GM12892 (cell line): Measurements from ENCODE around the gene SEC24B. TPM values are rescaled to one million over a fixed set of nuclear protein-coding genes. Genes with fewer than 3 reads are reported as not detected.
A peak's percentile ranks its signal among the peaks of the same experiment; 100 is the strongest.

Source experiments
- DNase-seq: peaks from one replicate; pipeline ENCODE4 v3.0.0; 2011; ENCODE audit not compliant: insufficient read length
- FAIRE-seq: peaks from 2 replicates; lab custom pipeline; 2011; peaks lifted over from hg19 to GRCh38; lab: Jason Lieb, UNC
- POLR2A ChIP-seq: IDR thresholded peaks from 2 replicates; pipeline ENCODE4 v1.6.1; 2011; ENCODE audit warnings: low read depth, low read length, control low read depth
- POLR2AphosphoS5 ChIP-seq: IDR thresholded peaks from 2 replicates; pipeline ENCODE4 v1.6.1; 2011; ENCODE audit warnings: low read depth, low read length, control low read depth
- TAF1 ChIP-seq: IDR thresholded peaks from 2 replicates; pipeline ENCODE4 v1.6.1; 2011; ENCODE audit warnings: low read depth, mild to moderate bottlenecking, control low read depth, low read length, borderline replicate concordance
- polyA plus RNA-seq: library from polyadenylated mRNA; unstranded; fragments of >200 nt; gene quantifications from one replicate; pipeline ENCODE4 v1.2.1, GENCODE V29; 2012; ENCODE audit warnings: missing spikeins, inconsistent platforms; ENCODE audit not compliant: missing spikeins

Gene SEC24B
- 13.5 TPM for polyA plus RNA-seq

DNA sequence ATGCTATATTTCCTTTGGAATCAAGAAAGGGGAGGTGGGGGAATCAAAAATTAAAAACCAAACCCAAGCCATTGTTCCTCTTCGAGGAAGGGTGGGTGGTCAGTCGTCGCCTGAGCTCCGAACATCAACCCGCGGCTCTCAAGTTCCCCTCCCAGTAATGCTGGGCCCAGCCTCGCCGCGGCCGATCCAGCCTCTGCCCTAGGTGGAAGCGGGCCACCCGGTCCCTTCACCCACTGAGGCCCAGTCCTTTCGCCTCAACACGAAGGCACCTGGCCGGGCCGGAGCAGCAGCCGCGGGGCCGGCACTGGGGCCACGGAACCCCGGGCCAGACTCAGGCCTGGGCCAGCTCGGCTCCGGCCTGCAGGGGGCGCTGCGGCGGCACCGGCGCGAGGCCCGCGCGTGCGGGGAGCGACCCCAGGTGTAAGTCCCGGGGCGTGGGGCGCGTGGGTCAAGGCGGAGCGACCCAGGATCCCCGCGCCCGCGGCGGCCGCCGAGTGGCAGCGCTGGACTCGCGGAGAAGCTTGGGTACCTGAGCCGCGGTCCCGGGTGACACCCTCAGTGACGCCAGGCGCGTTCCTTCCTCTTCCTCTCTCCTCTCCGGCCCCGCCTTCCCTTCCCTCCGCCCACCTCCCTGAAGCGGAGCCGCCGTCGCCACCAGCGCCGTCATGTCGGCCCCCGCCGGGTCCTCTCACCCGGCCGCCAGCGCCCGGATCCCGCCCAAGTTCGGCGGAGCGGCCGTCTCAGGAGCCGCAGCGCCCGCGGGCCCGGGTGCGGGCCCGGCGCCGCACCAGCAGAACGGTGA lies at the start of gene SEC24B:
Gene SEC24B (plus strand): TSS at position 611 of the 802 bp plus-strand sequence. CDS start 55 bp downstream, at position 666.
- FAIRE-seq (peak; percentile 97), DNase-seq (peak; percentile 67)
- TF ChIP-seq POLR2AphosphoS5 (peak; percentile 76), TAF1 (no peak), POLR2A (peak; percentile 71; the same call in 1 of the 2 replicates)

DNA sequence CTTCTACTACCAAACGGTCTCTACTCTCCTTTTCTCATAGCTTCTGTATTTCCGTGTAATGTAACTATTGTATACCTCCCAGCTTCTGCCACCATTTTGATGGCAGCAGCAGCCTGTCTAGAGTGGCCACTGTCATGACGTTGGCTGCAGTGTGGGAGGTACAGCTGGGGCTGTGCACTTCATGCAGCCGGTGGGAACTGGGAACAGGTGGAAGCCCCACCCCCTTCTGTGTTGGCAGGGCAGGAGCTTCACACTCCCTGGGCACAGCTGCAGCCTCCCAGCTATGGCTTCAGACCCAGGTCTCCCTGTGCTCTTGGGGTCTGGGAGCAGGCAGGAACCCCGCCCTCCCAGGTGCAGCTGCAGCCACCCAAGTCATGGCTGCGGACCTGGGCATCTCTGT lies 49.8 kb upstream of the SEC24B start:
- DNase-seq (no peak), FAIRE-seq (no peak)
- TF ChIP-seq TAF1 (no peak), POLR2A (no peak), POLR2AphosphoS5 (no peak)

DNA sequence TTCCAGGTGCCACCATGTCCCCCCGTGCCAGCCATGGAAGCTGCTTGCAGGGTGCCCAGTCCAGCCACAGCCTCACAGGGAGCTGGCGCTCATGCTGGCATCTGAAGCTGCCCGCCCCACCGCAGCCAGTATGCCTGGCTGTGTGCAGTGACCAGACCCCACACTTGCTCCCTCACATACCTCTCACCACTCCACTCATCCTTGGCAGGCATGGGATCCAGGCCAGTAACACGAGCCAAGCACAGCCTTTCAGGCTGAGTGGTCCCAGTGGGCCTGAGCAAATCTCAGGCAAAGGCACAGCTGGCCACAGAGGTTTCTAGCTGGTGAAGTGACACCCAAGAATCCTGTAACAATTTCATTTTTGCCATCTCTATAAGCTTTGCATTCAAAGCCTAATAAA lies 48.4 kb upstream of the SEC24B start:
- FAIRE-seq (no peak), DNase-seq (no peak)
- TF ChIP-seq TAF1 (no peak), POLR2AphosphoS5 (no peak), POLR2A (no peak)

DNA sequence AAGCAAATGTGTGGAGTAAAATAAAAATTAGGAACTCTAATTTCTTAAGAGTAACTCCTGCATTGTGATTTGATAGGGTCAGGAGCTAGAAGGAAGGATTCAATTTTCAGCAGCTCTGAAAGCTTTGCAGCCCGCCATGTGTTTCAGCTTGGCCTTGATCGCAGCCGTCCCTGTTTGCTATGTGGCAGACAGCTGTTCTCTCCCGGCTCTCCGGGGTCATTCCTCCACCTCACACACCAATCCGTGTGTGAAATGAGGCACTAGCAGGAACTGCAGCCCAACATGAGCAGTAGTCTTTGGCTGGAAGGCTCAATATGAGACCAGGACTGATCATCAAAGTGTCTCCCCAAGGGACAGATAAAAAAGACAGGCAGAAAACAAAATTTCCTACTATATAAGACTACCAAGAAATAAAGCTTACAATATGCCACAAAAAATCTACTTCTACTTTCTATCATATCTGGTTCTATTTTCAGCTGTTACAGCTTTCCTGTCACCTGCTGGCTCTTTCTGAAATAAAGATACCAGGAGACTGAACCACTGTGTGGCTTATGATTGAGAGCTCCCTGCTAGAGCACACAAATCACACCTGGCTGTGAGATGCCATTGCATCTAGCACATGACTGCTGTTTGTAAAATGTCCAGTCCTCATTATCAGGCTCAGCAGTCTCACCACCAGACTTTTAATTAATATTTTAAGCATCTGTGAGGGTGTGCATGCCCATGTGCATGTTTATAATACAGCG lies 44.1 kb upstream of the SEC24B start:
- FAIRE-seq (no peak), DNase-seq (no peak)
- TF ChIP-seq TAF1 = no peak
- TF ChIP-seq POLR2AphosphoS5 = no peak
- no peak for TF ChIP-seq POLR2A

DNA sequence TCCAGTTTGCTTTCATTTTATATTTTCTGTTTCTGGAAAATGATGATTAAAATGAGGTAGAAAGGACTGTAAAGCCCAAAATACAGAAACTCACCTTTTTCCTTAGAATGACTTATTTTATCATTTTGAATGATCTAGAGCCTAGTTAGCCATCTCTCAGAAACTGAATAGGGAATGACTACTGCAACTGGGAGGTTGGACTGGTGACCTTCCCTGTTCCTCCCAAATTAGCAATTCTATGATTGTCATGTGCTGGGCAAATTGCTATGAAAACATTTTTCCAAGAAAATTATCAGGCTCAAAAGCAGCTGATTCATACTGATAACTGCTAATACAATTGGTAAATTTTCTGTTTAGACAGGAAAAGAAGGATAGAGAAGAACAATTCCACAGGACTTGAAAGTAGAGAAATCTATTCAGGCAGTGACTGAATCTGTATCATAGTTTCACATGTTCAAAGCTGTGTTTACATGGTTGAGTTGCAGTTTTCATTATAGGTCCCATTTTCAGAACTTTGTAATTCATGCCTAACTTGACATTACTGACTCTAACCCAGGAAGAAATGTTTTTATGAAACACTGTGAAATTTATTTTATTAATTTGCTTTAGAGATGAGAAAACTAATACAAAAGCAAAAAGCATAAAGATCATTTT lies 43.4 kb upstream of the SEC24B start:
- no peak for TF ChIP-seq POLR2AphosphoS5
- FAIRE-seq (no peak), DNase-seq (no peak)

DNA sequence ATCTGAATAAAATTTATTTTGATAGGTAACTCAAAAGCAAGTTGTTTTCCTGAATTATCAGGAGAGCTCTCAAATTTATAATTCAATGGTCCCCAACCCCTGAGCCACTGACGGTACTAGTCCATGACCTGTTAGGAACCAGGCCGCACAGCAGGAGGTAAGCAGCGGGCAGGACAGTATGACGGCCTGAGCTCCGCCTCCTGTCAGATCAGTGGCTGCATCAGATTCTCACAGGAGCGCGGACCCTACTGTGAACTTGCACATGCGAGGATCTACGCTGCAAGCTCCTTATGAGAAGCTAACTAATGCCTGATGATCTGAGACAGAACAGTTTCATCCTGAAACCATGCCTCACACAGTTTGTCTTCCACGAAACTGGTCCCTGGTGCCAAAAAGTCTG lies 37.9 kb upstream of the SEC24B start:
- DNase-seq (no peak), FAIRE-seq (no peak)
- TF ChIP-seq POLR2AphosphoS5 (no peak), TAF1 (no peak), POLR2A (no peak)

DNA sequence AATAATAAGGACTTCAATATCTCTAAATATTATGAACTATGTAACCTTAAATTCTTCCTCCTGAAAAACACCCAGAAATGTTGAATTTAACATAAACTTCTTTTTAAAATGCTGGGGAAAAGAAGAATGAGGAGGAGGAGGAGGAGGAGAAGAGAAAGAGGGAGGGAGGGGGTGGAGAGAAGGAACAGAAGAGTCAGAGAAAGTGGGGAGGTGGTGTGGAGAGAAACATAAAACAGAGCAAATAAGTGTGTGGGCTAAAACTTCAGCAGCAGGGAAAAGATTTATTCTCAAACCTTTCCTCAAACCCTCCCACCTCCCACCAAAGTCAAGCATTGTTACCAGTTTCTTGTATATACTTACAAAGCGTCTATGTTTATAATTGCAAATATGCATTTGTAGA lies 34.7 kb upstream of the SEC24B start:
- FAIRE-seq (no peak), DNase-seq (no peak)

DNA sequence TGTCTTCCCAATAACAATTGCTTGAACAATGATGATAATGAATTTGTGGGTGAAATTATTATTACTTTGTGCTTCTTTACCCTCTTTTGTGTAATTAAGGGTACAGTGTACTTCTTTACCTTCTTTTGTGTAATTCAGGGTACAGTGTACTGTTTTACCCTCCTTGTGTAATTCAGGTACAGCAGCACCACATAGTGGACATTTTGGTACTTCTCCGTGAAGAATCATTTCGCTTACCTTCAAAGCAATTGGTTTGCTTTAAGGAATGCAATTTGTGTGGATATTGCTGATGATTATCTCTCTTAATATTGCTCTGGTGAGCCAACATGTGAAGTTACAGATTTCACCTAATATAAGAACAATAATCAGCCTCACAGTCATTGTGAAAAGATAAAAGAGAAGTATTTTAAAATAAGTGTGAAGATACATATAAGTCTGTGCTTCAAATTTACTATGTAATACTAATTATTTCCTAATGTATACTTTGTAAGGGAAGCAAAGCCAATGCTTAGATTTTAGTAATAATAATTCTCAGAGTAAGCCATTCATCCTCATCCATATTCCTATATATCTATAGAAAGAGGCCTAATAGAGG lies 27.2 kb upstream of the SEC24B start:
- FAIRE-seq = peak; percentile 95
- no peak for DNase-seq
- TF ChIP-seq POLR2AphosphoS5 (no peak), POLR2A (no peak), TAF1 (no peak)

More for the DNA sequence above, 34.7 kb upstream of the SEC24B start:
- no peak for TF ChIP-seq POLR2AphosphoS5
- no peak for TF ChIP-seq POLR2A
- TF ChIP-seq TAF1 = no peak

DNA sequence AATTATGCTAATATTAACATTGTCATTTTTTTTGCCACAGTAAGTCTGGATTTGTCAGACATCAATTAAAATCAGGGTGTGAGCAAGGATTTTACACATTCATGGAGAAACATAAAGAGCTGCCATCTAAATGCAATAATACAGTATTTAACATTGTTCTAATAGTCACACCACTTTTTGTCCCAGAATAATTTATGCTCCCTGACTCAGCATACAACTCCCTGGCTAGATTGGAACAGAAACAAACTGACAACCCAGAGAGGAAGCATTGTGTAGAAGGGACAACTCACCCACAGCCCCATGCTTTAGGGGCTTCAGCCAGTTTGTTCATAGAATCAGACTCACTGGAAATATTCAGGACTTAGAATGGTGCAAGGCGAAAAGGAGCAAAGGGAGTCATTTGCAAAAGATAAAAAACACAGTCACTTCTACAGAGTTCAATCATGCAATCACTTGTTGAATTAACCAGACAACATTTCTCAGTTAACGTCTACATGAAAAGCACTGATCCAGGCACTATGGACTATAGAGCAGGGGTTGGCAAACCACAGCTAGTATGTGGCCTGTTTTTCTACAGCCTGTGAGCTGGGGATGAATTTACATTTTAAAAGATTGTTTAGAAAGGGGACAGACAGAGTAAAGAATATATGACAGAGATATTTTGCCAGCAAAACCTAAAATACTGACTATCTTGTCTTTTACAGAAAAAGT lies 26.4 kb upstream of the SEC24B start:
- FAIRE-seq = no peak
- TF ChIP-seq TAF1 (no peak), POLR2AphosphoS5 (no peak), POLR2A (no peak)
- no peak for DNase-seq

DNA sequence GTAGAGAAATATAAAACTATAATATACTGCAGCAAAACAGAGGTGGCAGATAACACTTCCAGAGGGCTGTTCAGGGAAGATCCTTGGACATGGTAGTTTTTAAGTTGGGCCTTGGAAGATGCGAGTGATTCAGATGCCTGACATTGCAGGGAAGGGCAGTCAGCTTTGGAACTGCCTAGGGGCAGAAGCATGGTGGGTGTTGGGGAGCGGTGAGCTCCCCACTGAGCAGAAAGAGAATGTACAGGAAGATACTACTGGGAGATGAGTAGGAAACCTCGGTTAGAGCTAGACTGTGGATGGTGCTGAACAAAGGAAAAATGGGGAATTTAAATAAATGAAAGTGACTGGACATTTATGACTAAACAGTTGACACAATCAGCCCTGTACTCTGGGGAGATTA lies 24.9 kb upstream of the SEC24B start:
- TF ChIP-seq TAF1 (no peak), POLR2AphosphoS5 (no peak), POLR2A (no peak)
- DNase-seq (no peak), FAIRE-seq (no peak)

DNA sequence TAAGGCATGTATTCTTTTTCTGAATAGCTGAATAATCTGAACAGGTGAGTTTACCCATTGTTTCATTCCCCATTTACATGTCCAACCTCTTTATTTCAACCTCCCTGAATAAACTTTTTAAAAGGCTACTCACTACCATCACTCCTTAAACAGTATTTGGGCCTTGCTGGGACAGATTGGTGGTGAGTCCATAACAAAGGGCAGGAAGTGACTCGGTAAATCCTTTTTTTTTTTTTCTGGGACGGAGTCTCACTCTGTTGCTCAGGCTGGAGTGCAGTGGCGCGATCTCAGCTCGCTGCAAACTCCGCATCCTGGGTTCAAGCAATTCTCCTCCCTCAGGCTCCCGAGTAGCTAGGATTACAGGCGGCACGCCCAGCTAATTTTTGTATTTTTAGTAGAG lies 23.4 kb upstream of the SEC24B start:
- no peak for DNase-seq
- no peak for FAIRE-seq
- TF ChIP-seq POLR2AphosphoS5 = no peak
- no peak for TF ChIP-seq TAF1
- TF ChIP-seq POLR2A = no peak
